ENCODE measurements around the gene SORCS2.

DNA sequence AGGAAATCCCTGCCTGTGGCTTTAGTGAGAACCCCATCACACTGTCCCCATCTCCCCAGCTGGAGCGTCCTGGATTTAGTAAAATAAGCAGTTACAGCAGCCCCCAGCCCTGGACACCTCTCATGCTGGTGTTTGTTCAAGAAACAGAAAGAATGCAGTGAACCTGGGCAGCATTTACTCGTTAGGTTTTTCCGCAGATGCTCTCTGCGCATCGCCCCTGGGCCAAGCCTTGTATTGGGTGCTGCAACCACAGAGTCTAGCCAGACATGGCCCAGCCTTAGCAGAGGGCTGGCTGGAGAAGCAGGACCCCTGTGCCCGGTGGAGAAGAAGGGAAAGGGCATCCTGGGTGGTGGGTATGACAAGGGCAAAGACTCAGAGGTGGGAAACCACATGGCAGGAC, 378.7 kb downstream of the SORCS2 start:
- TF ChIP-seq CTCF (IDR thresholded peaks at IDR 0.05) (no peak), POLR2A (IDR thresholded peaks at IDR 0.05) (no peak)

Data from esophagus squamous epithelium (tissue), 4 donors.